Endothelial cell (in vitro differentiated cells): ENCODE data around the gene PLCB3. TPM values are rescaled to one million over a fixed set of nuclear protein-coding genes. Genes with fewer than 3 reads are reported as not detected.

Experiments used
- DNase-seq: peaks from one replicate; pipeline ENCODE4 v3.0.0; 2021; ENCODE audit warnings: low spot score
- H3K27ac Mint-ChIP-seq: one replicate; pipeline ENCODE4 v1.8.0; 2021; ENCODE audit warnings: mixed read lengths, inconsistent platforms; ENCODE audit not compliant: unreplicated experiment
- H3K27me3 Mint-ChIP-seq: one replicate; pipeline ENCODE4 v1.8.0; 2021; ENCODE audit warnings: mild to moderate bottlenecking, moderate library complexity, mixed read lengths, inconsistent platforms; ENCODE audit not compliant: unreplicated experiment
- H3K36me3 Mint-ChIP-seq: one replicate; pipeline ENCODE4 v1.8.0; 2021; ENCODE audit warnings: mild to moderate bottlenecking, low read depth, mixed read lengths, inconsistent platforms; ENCODE audit not compliant: unreplicated experiment
- H3K4me1 Mint-ChIP-seq: one replicate; pipeline ENCODE4 v1.8.0; 2021; ENCODE audit warnings: mild to moderate bottlenecking, mixed read lengths, inconsistent platforms; ENCODE audit not compliant: unreplicated experiment
- H3K4me3 Mint-ChIP-seq: one replicate; pipeline ENCODE4 v1.8.0; 2021; ENCODE audit warnings: mild to moderate bottlenecking, mixed read lengths, inconsistent platforms; ENCODE audit not compliant: unreplicated experiment
- H3K9me3 Mint-ChIP-seq: one replicate; pipeline ENCODE4 v1.8.0; 2021; ENCODE audit warnings: mixed read lengths, inconsistent platforms; ENCODE audit not compliant: unreplicated experiment
- total RNA-seq: library from RNA; stranded (reverse); fragmentation: NEBNext Ultra II Directional; extraction: Animal tissue kit (Norgen Biotek cat#: 25700); gene quantifications from one replicate; pipeline ENCODE4 v1.2.1, GENCODE V29; 2021; ENCODE audit not compliant: unreplicated experiment
- TF ChIP-seq, protein P1 (sequence below): fragments of 200-600 bp; sonication (generic); IDR thresholded peaks from one replicate; pipeline ENCODE4 v1.5.0; 2021; ENCODE audit warnings: antibody characterized with exemption; ENCODE audit not compliant: unreplicated experiment

Gene PLCB3
- total RNA-seq, 1 donor from 2014 or later: 51.0 TPM

DNA sequence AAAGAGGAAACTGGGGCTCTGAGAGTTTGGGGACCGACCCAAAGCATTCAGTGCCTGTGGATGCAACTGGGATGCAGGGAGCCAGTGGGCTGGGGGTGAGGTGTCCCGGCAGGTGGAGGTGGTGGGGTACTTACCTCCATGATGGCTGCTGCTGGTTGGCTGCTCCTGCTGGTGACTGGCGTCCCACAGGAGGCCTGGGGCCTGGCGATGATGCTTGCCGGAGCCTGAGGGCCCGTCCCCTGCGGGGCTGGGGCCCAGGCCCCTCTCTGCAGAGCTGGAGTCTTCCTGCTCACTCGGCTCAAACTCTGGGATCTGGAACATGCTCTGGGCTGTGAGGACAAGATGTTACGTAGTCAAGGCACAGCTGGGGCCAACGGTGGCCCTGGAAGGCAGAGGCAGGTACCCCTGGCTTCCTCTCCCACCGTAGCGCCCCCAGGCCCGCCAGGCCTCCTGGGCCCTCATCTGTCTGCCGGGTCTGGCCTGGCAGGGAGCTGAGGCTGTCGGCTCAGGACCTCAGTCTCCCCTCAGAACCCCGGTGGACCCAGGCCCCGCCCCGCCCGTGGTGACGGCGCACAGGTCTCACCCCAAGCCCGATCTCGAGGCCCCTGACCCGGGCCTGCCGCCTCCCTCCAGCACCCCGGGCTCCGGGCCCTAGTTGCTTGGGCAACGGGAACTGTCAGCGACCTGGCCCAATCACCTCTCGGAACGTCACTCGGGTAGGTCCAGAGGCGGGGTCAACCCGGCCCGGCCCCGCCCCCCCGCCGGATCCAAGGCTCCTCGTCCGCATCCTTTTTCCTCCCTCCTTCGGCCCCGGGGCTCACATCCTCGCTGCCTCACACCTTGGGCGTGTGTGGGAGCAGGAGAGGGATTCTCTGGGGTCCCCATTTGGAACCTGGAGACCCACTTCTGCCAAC lies 33.0 kb downstream of the PLCB3 start, which contains the start of gene BAD:
Gene BAD, minus strand, starts transcription at position 618 of the 914 bp plus-strand sequence. Its CDS starts 297 bp downstream, at position 321.
- DNase-seq: peak; percentile 93
- H3K4me1 Mint-ChIP-seq: peaks cover 5% of the 10 kb centered on the region
- peak within 1 kb of the TSS; percentile 88 for H3K4me3 Mint-ChIP-seq
- H3K27me3 Mint-ChIP-seq: peaks cover 8% of the 10 kb centered on the region
- H3K9me3 Mint-ChIP-seq: no peaks in the 10 kb centered on the region
- H3K36me3 Mint-ChIP-seq: peaks cover 9% of the 10 kb centered on the region
- TF ChIP-seq, protein P1, sequence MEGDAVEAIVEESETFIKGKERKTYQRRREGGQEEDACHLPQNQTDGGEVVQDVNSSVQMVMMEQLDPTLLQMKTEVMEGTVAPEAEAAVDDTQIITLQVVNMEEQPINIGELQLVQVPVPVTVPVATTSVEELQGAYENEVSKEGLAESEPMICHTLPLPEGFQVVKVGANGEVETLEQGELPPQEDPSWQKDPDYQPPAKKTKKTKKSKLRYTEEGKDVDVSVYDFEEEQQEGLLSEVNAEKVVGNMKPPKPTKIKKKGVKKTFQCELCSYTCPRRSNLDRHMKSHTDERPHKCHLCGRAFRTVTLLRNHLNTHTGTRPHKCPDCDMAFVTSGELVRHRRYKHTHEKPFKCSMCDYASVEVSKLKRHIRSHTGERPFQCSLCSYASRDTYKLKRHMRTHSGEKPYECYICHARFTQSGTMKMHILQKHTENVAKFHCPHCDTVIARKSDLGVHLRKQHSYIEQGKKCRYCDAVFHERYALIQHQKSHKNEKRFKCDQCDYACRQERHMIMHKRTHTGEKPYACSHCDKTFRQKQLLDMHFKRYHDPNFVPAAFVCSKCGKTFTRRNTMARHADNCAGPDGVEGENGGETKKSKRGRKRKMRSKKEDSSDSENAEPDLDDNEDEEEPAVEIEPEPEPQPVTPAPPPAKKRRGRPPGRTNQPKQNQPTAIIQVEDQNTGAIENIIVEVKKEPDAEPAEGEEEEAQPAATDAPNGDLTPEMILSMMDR: no peak
- peak within 1 kb of the TSS; percentile 70 for H3K27ac Mint-ChIP-seq

DNA sequence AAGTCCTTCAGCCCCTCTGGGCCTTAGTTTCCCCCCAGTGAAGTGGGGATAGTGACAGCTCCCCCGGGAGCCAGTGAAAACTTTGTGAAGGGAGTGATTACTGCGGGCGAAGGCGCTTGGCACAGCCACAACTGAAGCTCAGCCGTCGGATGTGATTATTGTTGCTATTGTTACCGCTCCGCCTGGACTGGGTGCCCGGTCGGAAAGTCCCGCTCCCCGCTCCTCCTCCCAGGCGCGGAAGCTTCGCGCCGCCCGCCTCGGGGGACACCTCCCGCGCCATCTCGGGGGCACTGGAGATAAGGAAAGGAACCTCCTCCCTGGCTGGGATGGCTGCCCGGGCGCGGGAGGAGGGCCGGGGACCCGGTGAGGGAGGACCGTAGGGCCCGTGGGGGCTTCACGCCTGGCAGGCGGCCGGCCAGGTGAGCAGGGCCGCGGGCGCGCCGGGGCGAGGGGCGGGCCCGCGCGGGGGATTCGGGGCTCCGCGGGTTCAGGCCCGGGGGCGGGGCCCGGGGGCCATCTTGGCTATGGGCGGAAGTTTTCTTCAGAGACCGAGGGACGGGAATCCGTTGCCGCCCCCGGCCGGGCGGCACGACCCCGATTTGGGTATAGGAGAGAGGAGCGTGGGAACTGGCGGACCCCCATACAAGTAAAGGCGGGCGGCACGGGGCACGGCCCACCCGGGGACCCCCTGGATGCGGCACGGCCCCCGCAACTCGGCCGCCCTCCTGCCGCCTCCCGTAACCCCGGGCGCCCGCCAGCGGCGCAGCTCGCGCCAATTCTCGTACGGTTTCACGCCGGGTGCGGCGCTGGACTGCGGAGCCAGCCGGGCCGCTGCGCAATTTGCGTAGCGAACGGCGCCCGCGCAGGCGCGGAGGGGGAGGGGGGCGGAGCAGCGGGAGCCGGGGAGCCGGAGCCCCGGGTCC lies 33.9 kb downstream of the PLCB3 start, which contains the start of gene GPR137:
Gene GPR137, plus strand, starts transcription at position 887 of the 923 bp plus-strand sequence. CDS start 677 bp downstream, outside the sequence.
- Mint-ChIP-seq H3K9me3 (no peaks in the 10 kb centered on the region), H3K36me3 (peaks cover 14% of the 10 kb centered on the region), H3K27me3 (peaks cover 12% of the 10 kb centered on the region), H3K27ac (peak within 1 kb of the TSS; percentile 70), H3K4me3 (peak within 1 kb of the TSS; percentile 88), H3K4me1 (peaks cover 5% of the 10 kb centered on the region)
- TF ChIP-seq, protein P1: no peak
- peak; percentile 91 for DNase-seq

DNA sequence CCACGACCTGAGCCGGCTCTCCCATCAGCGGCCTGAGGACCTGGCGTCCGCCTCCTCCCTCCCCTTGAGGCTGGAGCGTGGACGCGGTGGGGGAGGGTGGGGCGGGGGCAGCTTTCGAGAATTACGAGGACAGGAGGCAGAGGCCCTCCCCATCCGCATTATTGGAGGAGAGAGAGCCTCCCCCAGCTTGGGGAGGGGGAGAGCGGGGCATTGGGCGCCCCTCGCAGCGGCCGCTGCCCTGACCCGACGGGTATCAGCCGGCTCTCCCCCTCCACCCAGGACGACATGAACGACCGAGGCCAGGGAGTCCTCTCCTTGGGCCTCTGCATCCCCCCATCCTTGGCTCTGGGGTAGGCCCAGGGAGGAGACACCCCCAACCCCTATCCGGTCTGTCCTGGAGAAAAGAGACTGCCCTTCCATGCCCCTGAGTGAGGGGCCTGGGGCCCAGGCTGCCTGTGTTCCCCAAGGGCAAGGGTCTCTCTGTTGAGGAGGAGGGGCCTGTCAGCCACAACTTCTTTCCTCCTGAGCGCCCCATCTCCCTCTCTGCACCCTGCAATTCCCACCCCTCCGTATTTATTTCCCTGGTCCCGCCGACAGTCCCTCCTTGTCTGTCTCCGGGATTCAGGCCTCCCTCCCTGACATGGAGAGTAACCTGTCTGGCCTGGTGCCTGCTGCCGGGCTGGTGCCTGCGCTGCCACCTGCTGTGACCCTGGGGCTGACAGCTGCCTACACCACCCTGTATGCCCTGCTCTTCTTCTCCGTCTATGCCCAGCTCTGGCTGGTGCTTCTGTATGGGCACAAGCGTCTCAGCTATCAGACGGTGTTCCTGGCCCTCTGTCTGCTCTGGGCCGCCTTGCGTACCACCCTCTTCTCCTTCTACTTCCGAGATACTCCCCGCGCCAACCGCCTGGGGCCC lies 34.8 kb downstream of the PLCB3 start:
- H3K9me3 Mint-ChIP-seq: no peaks in the 10 kb centered on the region
- peak overlapping the region; percentile 87 for H3K4me3 Mint-ChIP-seq
- peak overlapping the region; percentile 14 for H3K27ac Mint-ChIP-seq
- H3K36me3 Mint-ChIP-seq: peaks cover 17% of the 10 kb centered on the region
- no peak for DNase-seq
- H3K27me3 Mint-ChIP-seq: peaks cover 19% of the 10 kb centered on the region
- H3K4me1 Mint-ChIP-seq: peaks cover 10% of the 10 kb centered on the region
- TF ChIP-seq, protein P1: no peak

DNA sequence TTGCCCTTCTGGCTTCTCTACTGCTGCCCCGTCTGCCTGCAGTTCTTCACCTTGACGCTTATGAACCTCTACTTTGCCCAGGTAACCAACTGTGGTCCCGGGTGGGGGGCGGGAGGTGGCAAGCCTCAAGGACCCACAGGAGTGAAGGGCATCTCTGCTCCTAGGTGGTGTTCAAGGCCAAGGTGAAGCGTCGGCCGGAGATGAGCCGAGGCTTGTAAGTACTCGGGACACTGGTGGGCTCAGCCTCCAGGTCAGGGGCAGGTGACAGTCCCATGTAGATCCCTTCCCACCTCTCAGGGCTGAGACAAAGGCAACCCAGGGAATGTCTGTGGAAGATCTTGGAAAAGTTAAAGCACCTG lies 35.5 kb downstream of the PLCB3 start:
- no peak for DNase-seq
- peaks cover 11% of the 10 kb centered on the region for H3K36me3 Mint-ChIP-seq
- peak overlapping the region; percentile 87 for H3K4me3 Mint-ChIP-seq
- no peaks in the 10 kb centered on the region for H3K9me3 Mint-ChIP-seq
- H3K27me3 Mint-ChIP-seq: peaks cover 19% of the 10 kb centered on the region
- TF ChIP-seq, protein P1: no peak
- H3K4me1 Mint-ChIP-seq: peaks cover 10% of the 10 kb centered on the region
- peak overlapping the region; percentile 14 for H3K27ac Mint-ChIP-seq
